Stimulated activated CD8-positive, alpha-beta memory T cell treated with anti-CD3 and anti-CD28 coated beads, Interleukin-7, amount 100 ng/mL, for 24 hours (primary cell): ENCODE results near the gene WFIKKN1.
"Not testable (repeated sequence)": the region's sequence is repeated elsewhere in the genome, so short reads cannot be mapped to it uniquely, and the experiment has no call there.

Source experiments
- DNase-seq: peaks from one replicate; pipeline ENCODE4 v3.0.0-alpha.2; 2020; ENCODE audit warnings: low read depth

Gene WFIKKN1

DNA sequence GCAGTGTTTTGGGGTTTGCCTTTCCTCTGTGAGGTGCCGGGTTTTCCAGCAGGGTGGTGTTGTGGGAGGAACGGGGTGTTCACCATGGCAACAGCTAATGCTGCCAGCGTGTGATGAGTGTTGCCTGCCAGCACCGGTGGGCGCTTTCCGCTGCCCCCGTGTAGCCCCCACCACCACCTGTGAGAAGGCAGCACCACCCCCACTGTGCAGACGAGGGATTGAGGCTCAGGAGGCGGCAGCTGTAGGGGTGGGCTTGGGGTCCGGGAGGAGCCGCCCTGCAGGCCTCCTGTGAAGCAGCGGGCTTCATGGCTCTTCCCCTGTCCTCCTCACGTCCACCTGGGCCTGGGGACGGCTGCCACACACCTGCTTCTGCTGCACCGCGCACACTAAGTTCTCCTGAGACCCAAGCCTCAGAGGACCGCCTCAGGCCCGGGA, 35.7 kb upstream of the WFIKKN1 start:
- no peak for DNase-seq

GRCh38 chr16:595942-596735, 34.6 kb upstream of the WFIKKN1 start:
- DNase-seq: no peak

- DNase-seq: no peak
Measured at GRCh38 chr16:596736-597060, 34.1 kb upstream of the WFIKKN1 start.

- not testable (repeated sequence) for DNase-seq
Measured at GRCh38 chr16:597655-598054, 33.1 kb upstream of the WFIKKN1 start.

- DNase-seq: no peak
Measured at GRCh38 chr16:598823-599739, 31.7 kb upstream of the WFIKKN1 start.

DNA sequence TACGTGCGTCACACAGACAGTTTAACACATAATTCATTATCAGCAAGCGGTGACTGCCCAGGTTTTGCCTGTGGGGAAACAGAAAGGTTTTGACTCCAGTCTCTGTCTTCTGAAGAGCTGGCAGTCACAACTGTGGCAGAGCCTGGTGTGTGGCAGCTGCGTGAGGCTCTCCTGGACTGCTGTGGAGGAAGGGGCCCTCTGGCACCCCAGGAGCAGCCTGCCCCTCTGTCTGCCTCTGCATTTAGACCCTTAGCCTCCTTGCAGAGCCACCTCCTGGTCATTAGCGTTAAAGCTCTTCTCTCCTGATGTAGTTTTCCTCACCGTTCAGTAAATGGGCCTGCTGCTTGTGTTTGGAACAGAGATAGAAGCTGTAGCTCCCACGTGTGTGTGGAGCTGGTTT, 30.0 kb upstream of the WFIKKN1 start:
- DNase-seq: no peak

GRCh38 chr16:603933-604332, 26.9 kb upstream of the WFIKKN1 start:
- DNase-seq: no peak

- DNase-seq: no peak
Measured at GRCh38 chr16:606656-607307, 24.0 kb upstream of the WFIKKN1 start.

- DNase-seq: no peak
Measured at GRCh38 chr16:608019-608418, 22.8 kb upstream of the WFIKKN1 start.

GRCh38 chr16:609316-609715, 21.5 kb upstream of the WFIKKN1 start:
- no peak for DNase-seq

DNA sequence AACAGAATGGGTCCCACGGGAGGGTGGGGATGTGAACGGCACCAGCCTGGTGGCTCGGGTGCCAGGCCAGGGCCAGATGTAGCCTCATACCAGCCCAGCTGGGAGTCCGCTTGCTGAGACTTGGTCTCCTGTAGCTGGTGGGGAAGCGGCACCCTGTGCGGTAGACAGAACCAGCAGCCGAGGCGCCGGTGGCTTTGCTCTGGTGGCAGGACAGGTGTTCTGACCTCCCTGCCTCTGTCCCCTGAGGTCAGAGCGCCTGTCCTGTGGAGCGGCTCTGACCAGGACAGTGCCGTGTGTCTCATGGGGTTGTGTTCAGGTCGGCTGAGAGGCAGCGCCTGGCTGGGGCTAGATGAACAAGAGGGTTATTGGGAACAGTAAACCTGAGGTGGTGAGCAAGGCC, 20.8 kb upstream of the WFIKKN1 start:
- no peak for DNase-seq

DNA sequence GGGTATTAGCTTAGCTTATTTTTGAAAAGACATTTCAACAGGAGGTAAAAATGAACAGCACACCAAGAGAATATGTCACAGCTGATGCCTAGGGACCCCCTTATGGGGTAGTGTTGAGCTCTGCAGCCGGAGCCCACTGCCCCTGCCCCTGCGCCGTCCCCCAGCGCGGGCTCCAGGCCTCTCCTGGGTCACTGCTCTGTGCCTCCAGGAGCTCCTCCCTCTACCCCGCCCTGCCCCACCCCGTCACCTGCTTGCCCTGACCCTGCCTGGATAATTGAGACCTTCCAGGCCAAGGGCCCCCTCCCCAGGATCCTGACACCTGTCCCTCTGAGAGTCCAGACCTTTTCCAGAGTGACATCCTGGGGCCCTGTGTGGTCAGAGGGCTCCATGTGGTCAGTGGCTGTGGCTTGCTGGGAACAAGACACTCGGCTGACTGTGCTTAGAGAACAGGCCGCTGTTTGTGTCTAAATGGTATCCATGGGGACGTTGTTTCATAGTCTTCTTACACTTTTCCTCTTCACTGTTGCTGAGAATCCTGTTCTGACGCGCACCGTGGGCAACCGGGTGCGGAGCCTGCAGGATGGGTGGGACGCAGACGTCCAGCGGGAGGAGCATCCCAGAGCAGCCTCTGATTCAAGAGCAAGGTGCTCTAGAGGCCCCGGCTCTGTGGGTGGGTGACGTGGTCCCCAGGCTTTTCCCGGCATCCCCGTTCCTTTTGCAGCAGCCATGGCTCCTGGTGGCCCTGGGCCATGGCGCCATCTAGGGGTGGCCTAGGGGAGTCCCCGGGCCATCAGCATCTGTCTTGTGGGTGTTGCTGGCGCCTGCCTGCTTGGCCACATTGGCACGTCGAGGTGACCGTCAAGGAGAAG, 20.0 kb upstream of the WFIKKN1 start:
- DNase-seq: peak; percentile 38

- no peak for DNase-seq
Measured at GRCh38 chr16:615122-615521, 15.7 kb upstream of the WFIKKN1 start.

DNA sequence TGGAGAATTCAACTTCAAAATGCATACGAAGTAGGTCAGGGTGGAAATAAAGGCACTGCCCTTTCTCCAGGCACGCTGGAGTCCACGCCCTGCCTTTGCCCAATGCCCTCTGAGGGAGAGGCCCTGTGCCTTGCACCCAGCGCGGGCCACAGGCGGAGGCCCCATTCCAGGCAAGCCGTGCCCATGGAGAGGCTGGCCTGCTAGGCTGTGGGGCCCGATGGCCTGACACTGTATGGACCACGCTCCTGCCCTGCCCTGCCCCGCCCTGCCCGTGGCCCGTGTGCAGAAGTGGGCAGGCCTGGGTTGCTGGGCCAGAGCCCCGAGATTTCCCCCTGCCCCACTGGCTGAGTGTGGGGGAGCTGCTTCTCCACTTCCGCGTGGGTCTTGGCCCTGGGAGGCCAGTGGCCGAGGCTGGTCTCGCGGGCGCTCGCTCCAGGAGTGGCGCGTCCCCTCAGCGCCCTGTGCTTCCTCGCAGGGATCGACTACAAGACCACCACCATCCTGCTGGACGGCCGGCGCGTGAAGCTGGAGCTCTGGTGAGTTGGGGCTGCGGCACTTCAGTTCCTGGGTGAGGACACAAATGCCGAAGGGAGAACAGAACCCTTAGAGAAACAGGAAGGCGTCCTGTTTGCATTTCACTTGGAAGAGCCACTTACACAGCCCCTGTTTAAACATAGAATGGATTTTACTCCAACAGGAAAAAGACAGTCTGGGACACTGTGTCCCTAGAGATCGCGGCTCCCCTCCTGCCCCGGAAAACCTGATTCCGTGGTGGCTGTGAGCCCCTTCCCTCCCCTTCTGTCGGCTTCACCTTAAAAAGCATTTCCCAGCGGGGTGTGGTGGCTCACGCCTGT, 13.8 kb upstream of the WFIKKN1 start:
- DNase-seq: no peak

- no peak for DNase-seq
Measured at GRCh38 chr16:617855-618254, 12.9 kb upstream of the WFIKKN1 start.

- no peak for DNase-seq
Measured at GRCh38 chr16:619476-620100, 11.2 kb upstream of the WFIKKN1 start.

DNA sequence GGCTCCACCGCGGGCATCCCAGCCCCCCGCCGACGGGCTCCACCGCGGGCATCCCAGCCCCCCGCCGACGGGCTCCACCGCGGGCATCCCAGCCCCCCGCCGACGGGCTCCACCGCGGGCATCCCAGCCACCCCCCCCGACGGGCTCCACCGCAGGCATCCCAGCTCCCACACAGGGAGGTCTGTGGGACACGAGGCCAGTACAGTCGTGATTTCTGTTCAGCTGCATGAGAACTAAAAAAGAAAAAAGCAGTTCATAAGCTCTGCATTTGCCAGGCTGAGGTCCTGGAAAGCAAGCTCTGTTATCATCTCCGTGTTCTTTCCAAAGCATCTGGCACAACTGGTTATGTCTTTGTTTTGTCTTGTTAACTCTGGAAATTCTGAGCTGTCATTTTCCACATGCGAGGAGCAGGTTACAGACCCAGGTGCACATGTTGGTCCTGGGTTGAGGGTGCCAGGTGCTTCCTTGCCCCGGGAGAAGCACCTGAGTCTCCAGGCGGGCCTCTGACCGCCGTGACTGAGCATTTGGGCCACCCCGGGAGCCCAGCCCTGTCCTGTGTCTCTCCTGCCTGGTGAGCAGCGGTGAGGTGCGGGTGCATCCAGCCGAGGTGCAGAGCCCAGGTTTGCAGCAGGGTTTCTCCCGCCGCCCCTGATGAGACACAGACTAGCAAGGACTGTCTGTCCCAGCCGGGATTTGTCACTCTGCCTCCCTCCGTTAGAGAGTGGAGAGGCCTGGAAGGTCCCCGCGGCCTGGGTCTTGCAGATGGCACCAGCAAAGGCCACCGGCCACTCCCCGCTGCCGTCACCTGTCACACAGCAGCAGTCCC, 9.9 kb upstream of the WFIKKN1 start:
- DNase-seq: no peak

- DNase-seq: no peak
Measured at GRCh38 chr16:621526-622105, 9.2 kb upstream of the WFIKKN1 start.

- DNase-seq: no peak
Measured at GRCh38 chr16:622920-623280, 7.9 kb upstream of the WFIKKN1 start.
